ENCODE data around the gene DVL1. TPM values are rescaled to one million over a fixed set of nuclear protein-coding genes. Genes with fewer than 3 reads are reported as not detected.
A peak's percentile ranks its signal among the peaks of the same experiment; 100 is the strongest.

DVL1 gene
- total and polyA plus RNA-seq, 2 of the 13 experiments (the other 11 are each of a cell fraction or from before 2014, with no cell fraction given) = 30.8 to 60.4 TPM

DNA sequence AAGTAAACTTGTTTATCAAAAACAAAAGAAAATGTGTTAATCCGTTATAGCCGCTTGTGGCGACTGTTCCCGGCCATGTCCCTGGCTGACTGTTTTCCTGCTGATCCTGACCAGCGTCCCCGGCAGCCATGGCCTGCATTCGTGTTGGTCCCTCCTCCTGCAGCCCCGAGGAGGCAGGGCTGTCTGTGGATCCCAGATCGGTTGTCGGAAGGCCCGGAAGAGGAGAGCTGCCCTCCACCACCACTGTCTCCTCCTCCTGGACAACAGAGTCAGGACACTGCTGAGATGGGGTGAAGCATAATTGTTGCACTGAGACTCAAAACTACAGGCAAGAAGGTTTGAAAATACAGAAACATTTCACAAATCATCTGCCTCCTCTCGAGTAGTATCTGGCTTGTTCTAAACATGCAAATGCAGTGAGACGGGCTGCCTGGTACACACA is 12.8 kb upstream of the DVL1 start (continued):
- TF ChIP-seq, protein P1, sequence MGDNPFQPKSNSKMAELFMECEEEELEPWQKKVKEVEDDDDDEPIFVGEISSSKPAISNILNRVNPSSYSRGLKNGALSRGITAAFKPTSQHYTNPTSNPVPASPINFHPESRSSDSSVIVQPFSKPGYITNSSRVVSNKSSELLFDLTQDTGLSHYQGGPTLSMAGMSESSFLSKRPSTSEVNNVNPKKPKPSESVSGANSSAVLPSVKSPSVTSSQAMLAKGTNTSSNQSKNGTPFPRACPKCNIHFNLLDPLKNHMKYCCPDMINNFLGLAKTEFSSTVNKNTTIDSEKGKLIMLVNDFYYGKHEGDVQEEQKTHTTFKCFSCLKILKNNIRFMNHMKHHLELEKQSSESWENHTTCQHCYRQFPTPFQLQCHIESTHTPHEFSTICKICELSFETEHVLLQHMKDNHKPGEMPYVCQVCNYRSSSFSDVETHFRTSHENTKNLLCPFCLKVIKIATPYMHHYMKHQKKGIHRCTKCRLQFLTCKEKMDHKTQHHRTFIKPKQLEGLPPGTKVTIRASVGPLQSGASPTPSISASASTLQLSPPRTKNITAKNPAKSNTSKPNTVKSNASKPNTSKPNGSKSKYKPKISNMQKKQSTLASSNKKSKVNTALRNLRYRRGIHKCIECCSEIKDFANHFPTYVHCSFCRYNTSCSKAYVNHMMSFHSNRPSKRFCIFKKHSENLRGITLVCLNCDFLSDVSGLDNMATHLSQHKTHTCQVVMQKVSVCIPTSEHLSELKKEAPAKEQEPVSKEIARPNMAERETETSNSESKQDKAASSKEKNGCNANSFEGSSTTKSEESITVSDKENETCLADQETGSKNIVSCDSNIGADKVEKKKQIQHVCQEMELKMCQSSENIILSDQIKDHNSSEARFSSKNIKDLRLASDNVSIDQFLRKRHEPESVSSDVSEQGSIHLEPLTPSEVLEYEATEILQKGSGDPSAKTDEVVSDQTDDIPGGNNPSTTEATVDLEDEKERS (CRISPR knock-in tag; IDR thresholded peaks at IDR 0.05) = no peak
- no peak for TF ChIP-seq ZNF256 (CRISPR knock-in tag; conservative IDR thresholded peaks at IDR 0.05)
- TF ChIP-seq, protein P2, sequence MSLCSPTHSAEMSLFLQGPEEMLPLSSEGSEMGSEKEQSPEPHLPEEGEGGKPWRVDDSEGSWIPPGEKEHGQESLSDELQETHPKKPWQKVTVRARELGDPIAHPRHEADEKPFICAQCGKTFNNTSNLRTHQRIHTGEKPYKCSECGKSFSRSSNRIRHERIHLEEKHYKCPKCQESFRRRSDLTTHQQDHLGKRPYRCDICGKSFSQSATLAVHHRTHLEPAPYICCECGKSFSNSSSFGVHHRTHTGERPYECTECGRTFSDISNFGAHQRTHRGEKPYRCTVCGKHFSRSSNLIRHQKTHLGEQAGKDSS (CRISPR knock-in tag; IDR thresholded peaks at IDR 0.05; ENCODE audit: borderline replicate concordance, low read depth) = no peak
- TF ChIP-seq, protein P3, sequence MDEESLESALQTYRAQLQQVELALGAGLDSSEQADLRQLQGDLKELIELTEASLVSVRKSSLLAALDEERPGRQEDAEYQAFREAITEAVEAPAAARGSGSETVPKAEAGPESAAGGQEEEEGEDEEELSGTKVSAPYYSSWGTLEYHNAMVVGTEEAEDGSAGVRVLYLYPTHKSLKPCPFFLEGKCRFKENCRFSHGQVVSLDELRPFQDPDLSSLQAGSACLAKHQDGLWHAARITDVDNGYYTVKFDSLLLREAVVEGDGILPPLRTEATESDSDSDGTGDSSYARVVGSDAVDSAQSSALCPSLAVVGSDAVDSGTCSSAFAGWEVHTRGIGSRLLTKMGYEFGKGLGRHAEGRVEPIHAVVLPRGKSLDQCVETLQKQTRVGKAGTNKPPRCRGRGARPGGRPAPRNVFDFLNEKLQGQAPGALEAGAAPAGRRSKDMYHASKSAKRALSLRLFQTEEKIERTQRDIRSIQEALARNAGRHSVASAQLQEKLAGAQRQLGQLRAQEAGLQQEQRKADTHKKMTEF (CRISPR knock-in tag; IDR thresholded peaks at IDR 0.05) = peak; percentile 31; the same call in 1 of the 2 replicates
- no peak for TF ChIP-seq CBX5 (CRISPR knock-in tag; IDR thresholded peaks at IDR 0.05; ENCODE audit: borderline replicate concordance)
- TF ChIP-seq, protein P4, sequence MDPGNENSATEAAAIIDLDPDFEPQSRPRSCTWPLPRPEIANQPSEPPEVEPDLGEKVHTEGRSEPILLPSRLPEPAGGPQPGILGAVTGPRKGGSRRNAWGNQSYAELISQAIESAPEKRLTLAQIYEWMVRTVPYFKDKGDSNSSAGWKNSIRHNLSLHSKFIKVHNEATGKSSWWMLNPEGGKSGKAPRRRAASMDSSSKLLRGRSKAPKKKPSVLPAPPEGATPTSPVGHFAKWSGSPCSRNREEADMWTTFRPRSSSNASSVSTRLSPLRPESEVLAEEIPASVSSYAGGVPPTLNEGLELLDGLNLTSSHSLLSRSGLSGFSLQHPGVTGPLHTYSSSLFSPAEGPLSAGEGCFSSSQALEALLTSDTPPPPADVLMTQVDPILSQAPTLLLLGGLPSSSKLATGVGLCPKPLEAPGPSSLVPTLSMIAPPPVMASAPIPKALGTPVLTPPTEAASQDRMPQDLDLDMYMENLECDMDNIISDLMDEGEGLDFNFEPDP (CRISPR knock-in tag; conservative IDR thresholded peaks at IDR 0.05) = no peak
- TF ChIP-seq ATF1 (CRISPR knock-in tag; IDR thresholded peaks at IDR 0.05) = no peak
- TF ChIP-seq, protein P5, sequence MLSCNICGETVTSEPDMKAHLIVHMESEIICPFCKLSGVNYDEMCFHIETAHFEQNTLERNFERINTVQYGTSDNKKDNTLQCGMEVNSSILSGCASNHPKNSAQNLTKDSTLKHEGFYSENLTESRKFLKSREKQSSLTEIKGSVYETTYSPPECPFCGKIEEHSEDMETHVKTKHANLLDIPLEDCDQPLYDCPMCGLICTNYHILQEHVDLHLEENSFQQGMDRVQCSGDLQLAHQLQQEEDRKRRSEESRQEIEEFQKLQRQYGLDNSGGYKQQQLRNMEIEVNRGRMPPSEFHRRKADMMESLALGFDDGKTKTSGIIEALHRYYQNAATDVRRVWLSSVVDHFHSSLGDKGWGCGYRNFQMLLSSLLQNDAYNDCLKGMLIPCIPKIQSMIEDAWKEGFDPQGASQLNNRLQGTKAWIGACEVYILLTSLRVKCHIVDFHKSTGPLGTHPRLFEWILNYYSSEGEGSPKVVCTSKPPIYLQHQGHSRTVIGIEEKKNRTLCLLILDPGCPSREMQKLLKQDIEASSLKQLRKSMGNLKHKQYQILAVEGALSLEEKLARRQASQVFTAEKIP (CRISPR knock-in tag; IDR thresholded peaks at IDR 0.05; ENCODE audit: borderline replicate concordance) = no peak
- no peak for TF ChIP-seq RBM22 (optimal IDR thresholded peaks at IDR 0.05; ENCODE audit: low read length)
- no peak for TF ChIP-seq ZBTB8A (CRISPR knock-in tag; IDR thresholded peaks at IDR 0.05; ENCODE audit: borderline replicate concordance, low read depth)
- no peak for TF ChIP-seq ZNF317 (CRISPR knock-in tag; IDR thresholded peaks at IDR 0.05)
- TF ChIP-seq ZNF674 (CRISPR knock-in tag; IDR thresholded peaks at IDR 0.05; ENCODE audit: low read depth) = no peak
- no peak; the same call in 1 of the 2 replicates for TF ChIP-seq SALL1 (CRISPR knock-in tag; IDR thresholded peaks at IDR 0.05)
- TF ChIP-seq, protein P6, sequence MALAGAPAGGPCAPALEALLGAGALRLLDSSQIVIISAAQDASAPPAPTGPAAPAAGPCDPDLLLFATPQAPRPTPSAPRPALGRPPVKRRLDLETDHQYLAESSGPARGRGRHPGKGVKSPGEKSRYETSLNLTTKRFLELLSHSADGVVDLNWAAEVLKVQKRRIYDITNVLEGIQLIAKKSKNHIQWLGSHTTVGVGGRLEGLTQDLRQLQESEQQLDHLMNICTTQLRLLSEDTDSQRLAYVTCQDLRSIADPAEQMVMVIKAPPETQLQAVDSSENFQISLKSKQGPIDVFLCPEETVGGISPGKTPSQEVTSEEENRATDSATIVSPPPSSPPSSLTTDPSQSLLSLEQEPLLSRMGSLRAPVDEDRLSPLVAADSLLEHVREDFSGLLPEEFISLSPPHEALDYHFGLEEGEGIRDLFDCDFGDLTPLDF (CRISPR knock-in tag; IDR thresholded peaks at IDR 0.05) = no peak
- no peak for TF ChIP-seq ERF (CRISPR knock-in tag; IDR thresholded peaks at IDR 0.05)
- TF ChIP-seq, protein P7, sequence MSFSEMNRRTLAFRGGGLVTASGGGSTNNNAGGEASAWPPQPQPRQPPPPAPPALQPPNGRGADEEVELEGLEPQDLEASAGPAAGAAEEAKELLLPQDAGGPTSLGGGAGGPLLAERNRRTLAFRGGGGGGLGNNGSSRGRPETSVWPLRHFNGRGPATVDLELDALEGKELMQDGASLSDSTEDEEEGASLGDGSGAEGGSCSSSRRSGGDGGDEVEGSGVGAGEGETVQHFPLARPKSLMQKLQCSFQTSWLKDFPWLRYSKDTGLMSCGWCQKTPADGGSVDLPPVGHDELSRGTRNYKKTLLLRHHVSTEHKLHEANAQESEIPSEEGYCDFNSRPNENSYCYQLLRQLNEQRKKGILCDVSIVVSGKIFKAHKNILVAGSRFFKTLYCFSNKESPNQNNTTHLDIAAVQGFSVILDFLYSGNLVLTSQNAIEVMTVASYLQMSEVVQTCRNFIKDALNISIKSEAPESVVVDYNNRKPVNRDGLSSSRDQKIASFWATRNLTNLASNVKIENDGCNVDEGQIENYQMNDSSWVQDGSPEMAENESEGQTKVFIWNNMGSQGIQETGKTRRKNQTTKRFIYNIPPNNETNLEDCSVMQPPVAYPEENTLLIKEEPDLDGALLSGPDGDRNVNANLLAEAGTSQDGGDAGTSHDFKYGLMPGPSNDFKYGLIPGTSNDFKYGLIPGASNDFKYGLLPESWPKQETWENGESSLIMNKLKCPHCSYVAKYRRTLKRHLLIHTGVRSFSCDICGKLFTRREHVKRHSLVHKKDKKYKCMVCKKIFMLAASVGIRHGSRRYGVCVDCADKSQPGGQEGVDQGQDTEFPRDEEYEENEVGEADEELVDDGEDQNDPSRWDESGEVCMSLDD (CRISPR knock-in tag; IDR thresholded peaks at IDR 0.05; ENCODE audit: borderline replicate concordance) = no peak

All from HepG2 (cell line).